BJ (cell line): ENCODE measurements around the gene KREMEN2. TPM values are rescaled to one million over a fixed set of nuclear protein-coding genes. Genes with fewer than 3 reads are reported as not detected.

Experiments
- CTCF ChIA-PET: fragments of 350-600 bp; formaldehyde crosslinking; extraction: SDS; loops from one replicate; lab custom pipeline; 2021; ENCODE audit warnings: antibody characterized with exemption, inconsistent platforms; lab: Yijun Ruan, JAX
- POLR2A ChIA-PET: fragments of 300-600 bp; sonication (Branson Sonifier 250); formaldehyde crosslinking; extraction: SDS; loops from one replicate; lab custom pipeline; 2021; ENCODE audit warnings: antibody characterized with exemption; lab: Charles Lee
- DNase-seq: peaks from one replicate; pipeline ENCODE4 v3.0.0-alpha.2; 2011; ENCODE audit warnings: low read depth
- H3K27me3 ChIP-seq: 2 replicates; pipeline ENCODE4 v1.6.0; 2011; ENCODE audit warnings: low read length; ENCODE audit not compliant: control insufficient read depth, insufficient read depth
- H3K36me3 ChIP-seq: 2 replicates; pipeline ENCODE4 v1.5.1; 2011; ENCODE audit warnings: low read length; ENCODE audit not compliant: control insufficient read depth, insufficient read depth
- H3K4me3 ChIP-seq: 2 replicates; pipeline ENCODE4 v1.5.1; 2011; ENCODE audit warnings: low read depth, mild to moderate bottlenecking, control low read depth, low read length
- polyA plus RNA-seq: library from polyadenylated mRNA; depleted of rRNA; stranded (reverse); fragments of >200 nt; gene quantifications from 2 replicates; pipeline ENCODE4 v1.2.3, GENCODE V29; 2011
- TF ChIP-seq, protein P1 (sequence below): IDR thresholded peaks from 2 replicates; pipeline ENCODE4 v1.5.1; 2011; ENCODE audit warnings: low read depth, mild to moderate bottlenecking, control low read depth, inconsistent platforms, low read length, moderate library complexity; ENCODE audit not compliant: insufficient read depth

The KREMEN2 gene
- polyA plus RNA-seq, 1 experiment, result not detected

DNA sequence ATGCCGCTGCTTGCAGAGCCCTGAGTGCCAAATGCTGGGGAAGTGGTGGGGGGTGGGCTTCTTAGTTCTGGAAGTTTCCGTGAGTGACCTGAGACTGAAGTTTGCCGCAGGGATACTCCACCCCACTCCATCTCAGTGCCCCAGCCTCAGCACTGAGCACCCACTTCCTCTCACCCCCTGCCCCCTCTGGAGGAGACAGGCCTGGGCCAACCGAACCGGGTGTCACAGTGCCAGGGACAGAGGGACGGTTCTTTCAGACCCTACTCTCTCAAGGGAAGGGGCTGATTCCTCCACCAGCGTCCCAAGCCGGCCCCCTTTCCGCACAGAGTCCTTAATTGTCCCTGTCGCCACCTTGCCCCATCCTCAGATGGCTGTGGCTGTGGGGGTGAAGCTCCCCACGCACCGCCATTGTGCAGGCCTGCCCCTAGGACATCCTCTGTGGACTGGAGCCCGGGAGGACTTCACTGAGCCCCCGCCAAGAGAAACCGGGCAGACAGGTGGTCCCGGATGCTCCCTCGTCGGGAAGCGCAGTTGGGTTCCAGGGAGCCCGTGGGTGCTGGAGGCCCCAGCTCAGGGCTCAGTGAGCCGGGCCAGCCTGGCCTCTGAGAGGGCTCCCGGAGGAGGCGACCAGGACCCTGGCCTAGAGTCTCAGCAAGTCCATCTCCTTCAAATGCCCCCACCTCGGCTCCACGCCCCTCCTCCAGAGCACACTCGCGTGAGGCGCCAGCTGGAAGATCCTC, 1.6 kb upstream of the KREMEN2 start:
- POLR2A ChIA-PET, result no interaction called here

GRCh38 chr16:2963074-2963722, 877 bp upstream of the KREMEN2 start:
- CTCF ChIA-PET, result interaction anchor here (0.7 to 2.1 kb wide), 8 partner anchors 7 to 36 kb away, joined by 3 to 8 read pairs (median 4); no protein-coding TSS in a partner anchor
- TF ChIP-seq, protein P1, sequence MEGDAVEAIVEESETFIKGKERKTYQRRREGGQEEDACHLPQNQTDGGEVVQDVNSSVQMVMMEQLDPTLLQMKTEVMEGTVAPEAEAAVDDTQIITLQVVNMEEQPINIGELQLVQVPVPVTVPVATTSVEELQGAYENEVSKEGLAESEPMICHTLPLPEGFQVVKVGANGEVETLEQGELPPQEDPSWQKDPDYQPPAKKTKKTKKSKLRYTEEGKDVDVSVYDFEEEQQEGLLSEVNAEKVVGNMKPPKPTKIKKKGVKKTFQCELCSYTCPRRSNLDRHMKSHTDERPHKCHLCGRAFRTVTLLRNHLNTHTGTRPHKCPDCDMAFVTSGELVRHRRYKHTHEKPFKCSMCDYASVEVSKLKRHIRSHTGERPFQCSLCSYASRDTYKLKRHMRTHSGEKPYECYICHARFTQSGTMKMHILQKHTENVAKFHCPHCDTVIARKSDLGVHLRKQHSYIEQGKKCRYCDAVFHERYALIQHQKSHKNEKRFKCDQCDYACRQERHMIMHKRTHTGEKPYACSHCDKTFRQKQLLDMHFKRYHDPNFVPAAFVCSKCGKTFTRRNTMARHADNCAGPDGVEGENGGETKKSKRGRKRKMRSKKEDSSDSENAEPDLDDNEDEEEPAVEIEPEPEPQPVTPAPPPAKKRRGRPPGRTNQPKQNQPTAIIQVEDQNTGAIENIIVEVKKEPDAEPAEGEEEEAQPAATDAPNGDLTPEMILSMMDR, result no peak
- peaks cover 39% of the 10 kb centered on the region for H3K27me3 ChIP-seq
- H3K4me3 ChIP-seq, result no peak overlapping the region
- no peak for DNase-seq
- POLR2A ChIA-PET, result no interaction called here
- H3K36me3 ChIP-seq, result no peaks in the 10 kb centered on the region

More for the DNA sequence above, 1.6 kb upstream of the KREMEN2 start:
- Histone ChIP-seq H3K27me3 (peaks cover 38% of the 10 kb centered on the region), H3K36me3 (no peaks in the 10 kb centered on the region), H3K4me3 (no peak overlapping the region)
- CTCF ChIA-PET, result interaction anchor here (1.0 to 2.1 kb wide), 10 partner anchors 10 to 50 kb away, joined by 3 to 12 read pairs (median 5); partner anchors contain the start of gene FLYWCH1
- TF ChIP-seq, protein P1, result no peak
- DNase-seq, result no peak

DNA sequence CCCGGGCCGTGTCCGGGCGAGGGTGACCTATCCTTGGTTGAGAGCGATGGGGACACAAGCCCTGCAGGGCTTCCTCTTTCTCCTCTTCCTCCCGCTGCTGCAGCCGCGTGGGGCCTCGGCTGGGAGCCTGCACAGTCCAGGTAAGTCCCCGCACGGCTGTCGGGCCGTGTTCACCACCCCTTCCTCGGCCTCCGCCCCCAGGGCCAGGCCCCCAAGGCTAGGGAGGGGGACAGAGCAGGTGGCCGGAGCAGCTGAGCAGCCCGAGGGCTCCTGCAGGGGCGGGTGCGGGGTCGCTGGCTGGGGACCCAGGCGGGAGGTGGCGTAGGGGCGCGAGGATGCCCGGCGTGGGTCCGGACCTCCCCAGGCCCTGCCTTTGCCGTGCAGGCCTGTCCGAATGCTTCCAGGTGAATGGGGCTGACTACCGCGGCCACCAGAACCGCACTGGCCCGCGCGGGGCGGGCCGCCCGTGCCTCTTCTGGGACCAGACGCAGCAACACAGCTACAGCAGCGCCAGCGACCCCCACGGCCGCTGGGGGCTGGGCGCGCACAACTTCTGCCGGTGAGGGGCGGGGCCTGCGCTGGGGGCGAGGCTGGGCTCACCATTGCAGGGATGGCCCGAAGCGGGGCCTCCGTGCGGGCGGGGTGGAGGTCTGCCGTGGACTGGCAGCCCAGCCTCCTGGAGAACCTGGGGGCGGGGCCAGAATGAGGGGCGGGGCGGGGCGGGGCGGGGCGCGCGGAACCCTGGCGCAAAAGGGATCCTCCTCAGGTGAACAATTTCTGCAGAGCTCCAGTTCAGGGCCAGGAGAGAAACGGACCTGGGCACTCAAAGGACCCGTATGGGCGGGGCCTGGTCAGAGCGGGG, 631 bp downstream of the KREMEN2 start:
- no peak for DNase-seq

DNA sequence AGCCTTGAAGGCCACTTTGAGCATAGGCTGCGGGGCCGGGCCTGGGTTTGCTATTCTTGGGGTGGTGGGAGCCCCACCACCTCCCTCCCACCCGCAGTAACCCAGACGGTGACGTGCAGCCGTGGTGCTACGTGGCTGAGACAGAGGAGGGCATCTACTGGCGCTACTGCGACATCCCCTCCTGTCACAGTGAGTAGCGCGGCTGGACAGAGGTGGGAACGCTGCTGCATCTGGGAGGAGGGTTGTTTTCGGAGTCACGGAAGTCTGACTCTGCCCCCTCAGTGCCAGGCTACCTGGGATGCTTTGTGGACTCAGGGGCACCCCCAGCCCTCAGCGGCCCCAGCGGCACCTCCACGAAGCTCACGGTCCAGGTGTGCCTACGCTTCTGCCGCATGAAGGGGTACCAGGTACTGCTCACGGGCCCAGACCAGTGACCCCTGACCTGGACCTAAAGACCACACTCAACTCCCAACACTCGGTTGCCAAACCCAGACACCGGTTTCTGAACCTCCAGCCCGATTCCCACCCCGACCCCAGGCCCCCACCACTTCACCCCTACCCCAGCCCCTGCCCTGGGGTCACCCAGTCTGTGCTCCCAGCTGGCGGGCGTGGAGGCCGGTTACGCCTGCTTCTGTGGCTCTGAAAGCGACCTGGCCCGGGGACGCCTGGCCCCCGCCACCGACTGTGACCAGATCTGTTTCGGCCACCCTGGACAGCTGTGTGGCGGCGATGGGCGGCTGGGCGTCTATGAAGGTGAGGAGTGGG, 2.1 kb downstream of the KREMEN2 start:
- H3K27me3 ChIP-seq, result peaks cover 37% of the 10 kb centered on the region
- no peak overlapping the region for H3K4me3 ChIP-seq
- no peaks in the 10 kb centered on the region for H3K36me3 ChIP-seq
- POLR2A ChIA-PET, result no interaction called here
- DNase-seq, result no peak
- CTCF ChIA-PET, result no interaction called here
- TF ChIP-seq, protein P1, result no peak

More for the DNA sequence above, 631 bp downstream of the KREMEN2 start:
- TF ChIP-seq, protein P1, result no peak
- POLR2A ChIA-PET, result interaction anchor here (0.6 kb wide), 1 partner anchor 74 kb away, joined by 3 read pairs; no protein-coding TSS in a partner anchor
- peaks cover 37% of the 10 kb centered on the region for H3K27me3 ChIP-seq
- CTCF ChIA-PET, result interaction anchor here (0.6 to 1.2 kb wide), 2 partner anchors 9 to 17 kb away, joined by 3 read pairs; no protein-coding TSS in a partner anchor
- 0 out of 2 replicates have a peak overlapping the region, but pooled peaks have one; percentile 5 for H3K4me3 ChIP-seq
- no peaks in the 10 kb centered on the region for H3K36me3 ChIP-seq
